Hepatocyte (in vitro differentiated cells): ENCODE data around the gene CELF4. TPM values are rescaled to one million over a fixed set of nuclear protein-coding genes. Genes with fewer than 3 reads are reported as not detected.

Experiments used
- DNase-seq: peaks from one replicate; pipeline ENCODE4 v3.0.0-alpha.2; 2016; ENCODE audit warnings: low spot score
- H2AFZ ChIP-seq: fragments of 200-600 bp; sonication (generic); 2 replicates; pipeline ENCODE4 v1.6.0; 2016; ENCODE audit warnings: antibody characterized with exemption, mild to moderate bottlenecking
- H3K27ac ChIP-seq: fragments of 200-600 bp; sonication (generic); 2 replicates; pipeline ENCODE4 v1.5.1; 2016; ENCODE audit warnings: mild to moderate bottlenecking
- H3K27me3 ChIP-seq: fragments of 200-600 bp; sonication (generic); 2 replicates; pipeline ENCODE4 v1.6.1; 2016
- H3K36me3 ChIP-seq: fragments of 200-600 bp; sonication (generic); replicated peaks from 2 replicates; pipeline ENCODE4 v1.5.1; 2016; ENCODE audit warnings: low read depth; ENCODE audit not compliant: insufficient read depth
- H3K4me1 ChIP-seq: fragments of 200-600 bp; sonication (generic); 2 replicates; pipeline ENCODE4 v1.5.1; 2016; ENCODE audit warnings: mild to moderate bottlenecking, moderate library complexity; ENCODE audit not compliant: insufficient read depth
- H3K4me2 ChIP-seq: fragments of 200-600 bp; sonication (generic); 2 replicates; pipeline ENCODE4 v1.6.0; 2016
- H3K4me3 ChIP-seq: fragments of 200-600 bp; sonication (generic); 2 replicates; pipeline ENCODE4 v1.5.1; 2016; ENCODE audit warnings: mild to moderate bottlenecking
- H3K79me2 ChIP-seq: fragments of 200-600 bp; sonication (generic); 2 replicates; pipeline ENCODE4 v1.6.0; 2017; ENCODE audit warnings: mild to moderate bottlenecking
- H3K9me2 ChIP-seq: fragments of 200-600 bp; sonication (generic); replicated peaks from 2 replicates; pipeline ENCODE4 v1.6.0; 2017; ENCODE audit warnings: mild to moderate bottlenecking; ENCODE audit not compliant: insufficient read depth
- H3K9me3 ChIP-seq: fragments of 200-600 bp; sonication (generic); 2 replicates; pipeline ENCODE4 v1.5.1; 2016; ENCODE audit warnings: low read depth, mild to moderate bottlenecking
- H4K20me1 ChIP-seq: fragments of 200-600 bp; sonication (generic); 2 replicates; pipeline ENCODE4 v1.6.0; 2016; ENCODE audit warnings: mild to moderate bottlenecking; ENCODE audit not compliant: insufficient read depth, poor library complexity, severe bottlenecking
- CTCF ChIP-seq: fragments of 200-600 bp; sonication (generic); IDR thresholded peaks from 2 replicates; pipeline ENCODE4 v1.5.1; 2016; ENCODE audit warnings: antibody characterized with exemption, mild to moderate bottlenecking; ENCODE audit not compliant: poor library complexity
- EZH2 ChIP-seq: fragments of 200-600 bp; sonication (generic); IDR thresholded peaks from 2 replicates; pipeline ENCODE4 v1.6.1; 2016; ENCODE audit warnings: antibody characterized with exemption, mild to moderate bottlenecking, borderline replicate concordance
- EZH2phosphoT487 ChIP-seq: fragments of 200-600 bp; sonication (generic); IDR thresholded peaks from one replicate; pipeline ENCODE4 v1.6.1; 2018; ENCODE audit warnings: antibody characterized with exemption, mild to moderate bottlenecking, low read depth, moderate library complexity; ENCODE audit not compliant: unreplicated experiment, severe bottlenecking
- WGBS: methylation state at CpG from one replicate; pipeline ENCODE4 v1.1.6; 2016; ENCODE audit warnings: low lambda C conversion rate; ENCODE audit errors: missing lambda C conversion rate; 5-methylcytosine and 5-hydroxymethylcytosine counted together
- polyA plus RNA-seq: library from polyadenylated mRNA; unstranded; fragments of >200 nt; fragmentation: Nextera tagmentation; extraction: Ambion mirVana; gene quantifications from 2 replicates; pipeline ENCODE4 v1.2.1, GENCODE V29; 2016
- total RNA-seq: library from RNA; depleted of rRNA; stranded (reverse); fragments of >200 nt; gene quantifications from 2 replicates; pipeline ENCODE4 v1.2.3, GENCODE V29; 2014

The CELF4 gene
- total and polyA plus RNA-seq, 2 experiments from 2014 or later, result 1.3 to 2.9 TPM

- Histone ChIP-seq H3K9me2 (no peaks in the 10 kb centered on the region), H3K27me3 (peaks cover under 1% of the 10 kb centered on the region), H3K79me2 (no peaks in the 10 kb centered on the region), H4K20me1 (no peaks in the 10 kb centered on the region), H3K4me1 (no peaks in the 10 kb centered on the region), H3K4me2 (no peak overlapping the region), H3K9me3 (no peaks in the 10 kb centered on the region), H3K27ac (no peak overlapping the region), H2AFZ (no peak overlapping the region), H3K4me3 (no peak overlapping the region), H3K36me3 (no peaks in the 10 kb centered on the region)
- TF ChIP-seq EZH2 (no peak), EZH2phosphoT487 (no peak), CTCF (no peak)
- WGBS, result 81% methylated on average over 6 of the region's 6 CpGs
- no peak for DNase-seq
Measured at GRCh38 chr18:37238282-37239108, 327.1 kb downstream of the CELF4 start.

GRCh38 chr18:37235583-37235982, 330.0 kb downstream of the CELF4 start:
- no peak overlapping the region for H3K4me2 ChIP-seq
- H3K9me3 ChIP-seq, result no peaks in the 10 kb centered on the region
- H2AFZ ChIP-seq, result no peak overlapping the region
- no peak overlapping the region for H3K27ac ChIP-seq
- TF ChIP-seq EZH2 (no peak), CTCF (no peak), EZH2phosphoT487 (no peak)
- no peaks in the 10 kb centered on the region for H4K20me1 ChIP-seq
- 92% methylated on average over 2 of the region's 2 CpGs for WGBS
- no peaks in the 10 kb centered on the region for H3K36me3 ChIP-seq
- no peaks in the 10 kb centered on the region for H3K27me3 ChIP-seq
- DNase-seq, result no peak
- H3K4me3 ChIP-seq, result no peak overlapping the region
- no peaks in the 10 kb centered on the region for H3K4me1 ChIP-seq
- H3K79me2 ChIP-seq, result no peaks in the 10 kb centered on the region
- no peaks in the 10 kb centered on the region for H3K9me2 ChIP-seq

GRCh38 chr18:37231251-37231650, 334.3 kb downstream of the CELF4 start:
- H3K27me3 ChIP-seq, result no peaks in the 10 kb centered on the region
- no peak overlapping the region for H2AFZ ChIP-seq
- H3K27ac ChIP-seq, result no peak overlapping the region
- H3K4me3 ChIP-seq, result no peak overlapping the region
- H3K79me2 ChIP-seq, result no peaks in the 10 kb centered on the region
- H3K36me3 ChIP-seq, result no peaks in the 10 kb centered on the region
- TF ChIP-seq CTCF, result no peak
- no peak for TF ChIP-seq EZH2
- no peak for TF ChIP-seq EZH2phosphoT487
- no peak overlapping the region for H3K4me2 ChIP-seq
- no peaks in the 10 kb centered on the region for H3K9me2 ChIP-seq
- no peak for DNase-seq
- no peaks in the 10 kb centered on the region for H4K20me1 ChIP-seq
- no peaks in the 10 kb centered on the region for H3K4me1 ChIP-seq
- no peaks in the 10 kb centered on the region for H3K9me3 ChIP-seq
- WGBS, result 92% methylated on average over 3 of the region's 3 CpGs
